BLaER1 treated with 17β-estradiol and CSF1 and Interleukin-3, amounts not matched to agents 10 nM and 100 nM (cell line): ENCODE data around the gene BCKDHB.

ENCODE experiments used
- H3K27ac ChIP-seq, 11 experiments: shearing (Covaris generic); formaldehyde crosslinking; 2 replicates each; pipeline ENCODE4 v1.8.1; 2022
- H3K27me3 ChIP-seq, 11 experiments: shearing (Covaris generic); formaldehyde crosslinking; 2 replicates each; pipeline ENCODE4 v1.8.1; 2022
- H3K36me3 ChIP-seq, 11 experiments: shearing (Covaris generic); formaldehyde crosslinking; 2 replicates each; pipeline ENCODE4 v1.8.1; 2022
- H3K4me1 ChIP-seq, 10 experiments: shearing (Covaris generic); formaldehyde crosslinking; 2 replicates each; pipeline ENCODE4 v1.8.1; 2022
- H3K4me2 ChIP-seq, 11 experiments: shearing (Covaris generic); formaldehyde crosslinking; 2 replicates each; pipeline ENCODE4 v1.8.1; 2022
- H3K4me3 ChIP-seq, 10 experiments: shearing (Covaris generic); formaldehyde crosslinking; 2 replicates each; pipeline ENCODE4 v1.8.1; 2022
- H3K9ac ChIP-seq, 11 experiments: shearing (Covaris generic); formaldehyde crosslinking; 2 replicates each; pipeline ENCODE4 v1.8.1; 2022
- H3K9me3 ChIP-seq, 11 experiments: shearing (Covaris generic); formaldehyde crosslinking; replicated peaks in 1 of 11; 2 replicates each; pipeline ENCODE4 v1.8.1; 2022
- H4K20me1 ChIP-seq, 11 experiments: shearing (Covaris generic); formaldehyde crosslinking; 2 replicates each; pipeline ENCODE4 v1.8.1; 2022
- Cebpa-rat ChIP-seq, 11 experiments: shearing (Covaris generic); IDR thresholded peaks; 2 replicates each; pipeline ENCODE4 v1.8.1; 2022

Gene BCKDHB

DNA sequence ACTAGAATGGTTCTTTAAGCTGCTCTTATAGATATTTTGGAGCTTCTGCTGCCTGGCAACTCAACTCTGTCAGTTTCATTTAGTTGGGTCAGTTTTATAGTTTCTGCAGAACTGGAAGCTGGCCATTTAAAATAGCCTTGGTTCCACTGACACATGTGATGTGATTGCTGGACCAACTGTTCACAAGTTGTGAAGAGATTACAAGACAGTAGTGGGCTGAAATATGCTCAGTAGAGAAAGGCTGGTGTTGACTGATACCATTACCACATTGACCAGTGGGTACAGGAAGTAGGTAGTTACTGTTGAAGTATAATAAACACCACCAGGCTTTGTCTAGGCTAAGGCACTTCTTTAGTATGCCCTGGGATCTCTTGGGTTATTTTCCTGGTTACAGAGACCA lies 39.0 kb downstream of the BCKDHB start:
- no peak overlapping the region for H3K27ac ChIP-seq
- no peaks in the 10 kb centered on the region for H3K9me3 ChIP-seq

DNA sequence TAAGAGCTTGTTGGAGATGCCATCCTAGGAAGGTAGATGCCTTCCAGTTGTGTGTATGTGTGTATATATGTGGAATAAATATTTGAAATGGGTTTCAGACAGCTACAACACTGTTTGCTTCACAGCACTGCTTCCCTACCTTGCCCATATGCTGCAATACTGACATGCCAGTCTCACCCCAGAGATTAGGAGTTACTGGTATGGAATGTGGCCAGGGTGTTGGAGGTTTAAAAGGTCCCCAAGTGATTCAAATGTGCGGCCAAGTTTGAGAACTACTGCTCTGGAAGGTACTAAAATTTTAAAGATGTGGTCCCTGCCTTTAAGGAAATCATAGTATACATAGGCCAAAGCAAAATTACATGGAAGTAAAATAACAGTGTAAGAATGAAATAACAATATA lies 39.5 kb downstream of the BCKDHB start:
- Histone ChIP-seq H3K36me3 (no peaks in the 10 kb centered on the region), H3K4me2 (no peak overlapping the region), H3K4me3 (no peak overlapping the region), H3K9me3 (no peaks in the 10 kb centered on the region), H4K20me1 (no peaks in the 10 kb centered on the region), H3K27ac (no peak overlapping the region), H3K9ac (no peak overlapping the region), H3K27me3 (no peaks in the 10 kb centered on the region), H3K4me1 (no peaks in the 10 kb centered on the region)
- TF ChIP-seq Cebpa-rat (IDR thresholded peaks at IDR 0.05) = no peak

More for the DNA sequence above, 39.0 kb downstream of the BCKDHB start:
- H3K9ac ChIP-seq = no peak overlapping the region
- TF ChIP-seq Cebpa-rat (IDR thresholded peaks at IDR 0.05) = no peak
- H3K27me3 ChIP-seq = no peaks in the 10 kb centered on the region
- no peaks in the 10 kb centered on the region for H3K36me3 ChIP-seq
- H3K4me3 ChIP-seq = no peak overlapping the region
- H3K4me2 ChIP-seq = no peak overlapping the region
- H4K20me1 ChIP-seq = no peaks in the 10 kb centered on the region
- no peaks in the 10 kb centered on the region for H3K4me1 ChIP-seq

DNA sequence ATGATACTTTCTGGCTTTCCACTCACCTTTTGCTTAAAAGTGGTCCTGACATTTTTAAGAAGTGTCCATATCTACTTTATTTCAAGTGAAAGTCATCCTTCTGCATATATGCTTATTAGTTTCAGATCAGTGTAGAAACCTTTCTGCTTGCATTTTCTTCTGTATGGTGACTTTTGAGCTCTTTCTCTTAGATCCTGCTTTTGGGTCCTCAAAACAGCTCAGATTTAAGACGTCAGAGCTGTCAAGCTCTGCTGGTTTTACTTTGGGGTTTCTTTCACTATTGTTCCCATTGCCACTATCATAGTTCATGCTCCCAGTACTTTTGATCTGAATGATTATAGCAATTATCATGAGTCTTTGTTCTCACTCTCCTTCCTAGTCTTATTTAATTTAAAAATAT lies 41.7 kb downstream of the BCKDHB start:
- H3K27ac ChIP-seq = no peak overlapping the region
- H4K20me1 ChIP-seq = no peaks in the 10 kb centered on the region
- H3K9ac ChIP-seq = no peak overlapping the region
- H3K4me2 ChIP-seq = no peak overlapping the region
- no peak for TF ChIP-seq Cebpa-rat (IDR thresholded peaks at IDR 0.05)
- no peaks in the 10 kb centered on the region for H3K36me3 ChIP-seq
- H3K9me3 ChIP-seq = no peaks in the 10 kb centered on the region
- H3K4me1 ChIP-seq = no peaks in the 10 kb centered on the region
- H3K27me3 ChIP-seq = no peaks in the 10 kb centered on the region
- no peak overlapping the region for H3K4me3 ChIP-seq

DNA sequence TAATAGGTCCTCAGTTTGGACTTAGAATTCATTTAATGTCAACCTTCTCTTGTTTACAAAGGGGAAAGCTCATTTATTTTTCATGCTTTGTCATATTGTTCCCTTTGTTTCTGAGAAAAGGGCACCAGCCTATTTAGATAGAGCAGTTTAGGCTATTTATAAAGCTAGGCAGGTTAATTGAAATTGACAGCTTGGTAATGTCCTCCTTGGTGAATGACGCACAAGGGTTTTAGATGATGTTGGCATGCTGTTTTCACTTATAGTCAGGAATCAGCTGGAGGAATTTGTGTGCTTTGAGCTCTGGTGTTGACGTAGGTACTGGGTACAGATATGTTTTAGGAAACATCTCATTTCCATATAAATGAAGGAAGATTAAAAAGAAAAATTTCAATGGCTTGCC lies 45.2 kb downstream of the BCKDHB start:
- Histone ChIP-seq H3K27me3 (no peaks in the 10 kb centered on the region), H3K4me3 (no peak overlapping the region), H3K4me1 (no peaks in the 10 kb centered on the region), H3K9me3 (no peaks in the 10 kb centered on the region), H4K20me1 (no peaks in the 10 kb centered on the region), H3K27ac (no peak overlapping the region), H3K4me2 (no peak overlapping the region), H3K9ac (no peak overlapping the region), H3K36me3 (no peaks in the 10 kb centered on the region)
- TF ChIP-seq Cebpa-rat (IDR thresholded peaks at IDR 0.05) = no peak

DNA sequence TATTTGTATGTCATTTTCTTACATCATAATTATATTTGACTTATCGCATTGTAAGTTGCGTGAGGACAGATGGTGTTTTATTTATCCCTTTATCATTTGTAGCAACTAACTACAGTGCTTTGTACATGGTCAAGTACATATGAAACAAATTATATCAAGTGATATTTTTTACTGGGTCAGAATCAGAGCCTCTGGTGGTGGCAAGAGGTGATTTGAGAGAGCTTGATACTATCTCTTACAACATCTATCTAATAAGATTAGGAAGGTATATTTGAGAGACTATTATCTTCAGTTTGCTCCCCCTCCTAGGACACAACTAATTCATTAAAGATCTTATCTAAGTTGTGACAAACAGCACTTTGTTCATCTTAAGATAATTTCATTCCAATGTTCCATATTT lies 47.7 kb downstream of the BCKDHB start:
- no peaks in the 10 kb centered on the region for H3K9me3 ChIP-seq
- no peak for TF ChIP-seq Cebpa-rat (IDR thresholded peaks at IDR 0.05)
- H4K20me1 ChIP-seq = no peaks in the 10 kb centered on the region
- no peak overlapping the region for H3K9ac ChIP-seq
- H3K27me3 ChIP-seq = no peaks in the 10 kb centered on the region
- no peaks in the 10 kb centered on the region for H3K4me1 ChIP-seq
- no peak overlapping the region for H3K4me2 ChIP-seq
- H3K4me3 ChIP-seq = no peak overlapping the region
- H3K27ac ChIP-seq = no peak overlapping the region
- H3K36me3 ChIP-seq = no peaks in the 10 kb centered on the region

DNA sequence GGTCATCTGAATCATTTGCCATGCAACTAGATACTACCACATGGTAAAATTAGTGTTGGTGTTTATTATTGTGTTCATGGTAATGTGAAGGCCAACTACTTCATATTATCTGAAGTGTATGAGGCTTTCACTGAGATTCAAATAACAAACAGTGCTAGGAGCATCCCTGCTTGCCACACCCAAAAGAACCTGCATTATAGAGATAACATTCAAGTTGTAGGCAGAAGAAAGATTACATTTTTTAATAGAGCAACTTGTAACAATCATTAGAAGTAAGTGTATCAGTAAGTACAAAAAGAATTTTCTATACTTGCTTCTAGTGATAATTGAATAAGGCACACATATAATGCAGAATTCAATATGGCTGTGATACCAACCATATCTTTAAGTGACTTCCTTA lies 49.8 kb downstream of the BCKDHB start:
- H3K36me3 ChIP-seq = no peaks in the 10 kb centered on the region
- no peaks in the 10 kb centered on the region for H3K9me3 ChIP-seq
- H3K4me2 ChIP-seq = no peak overlapping the region
- no peaks in the 10 kb centered on the region for H3K4me1 ChIP-seq
- no peak overlapping the region for H3K9ac ChIP-seq
- H3K27ac ChIP-seq = no peak overlapping the region
- H3K4me3 ChIP-seq = no peak overlapping the region
- H3K27me3 ChIP-seq = no peaks in the 10 kb centered on the region
- H4K20me1 ChIP-seq = no peaks in the 10 kb centered on the region
- no peak for TF ChIP-seq Cebpa-rat (IDR thresholded peaks at IDR 0.05)

DNA sequence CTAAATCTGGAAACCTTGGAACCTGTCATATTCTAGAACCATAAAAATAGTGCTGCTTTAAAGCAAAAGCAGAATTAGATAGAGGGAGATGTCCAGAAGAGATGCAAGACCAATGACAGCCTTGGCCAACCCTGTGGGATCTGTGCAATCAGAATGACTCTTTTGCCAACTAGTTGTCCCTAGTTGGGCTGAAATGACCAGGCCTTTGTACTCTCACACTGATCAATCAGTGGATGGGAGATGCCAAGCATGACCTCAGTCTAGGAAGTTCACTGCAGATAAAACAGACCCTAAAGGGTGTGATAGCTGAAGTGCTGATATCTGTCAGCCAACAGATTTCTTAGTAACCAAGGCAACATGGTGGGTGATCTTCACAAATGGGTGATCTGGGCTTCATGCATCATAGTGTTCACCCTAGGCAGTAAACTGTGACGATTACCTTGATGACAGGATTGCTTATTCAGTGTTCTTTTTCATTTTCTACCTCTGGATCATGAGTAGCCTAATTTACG lies 52.1 kb downstream of the BCKDHB start:
- Histone ChIP-seq H4K20me1 (no peaks in the 10 kb centered on the region), H3K4me2 (no peak overlapping the region), H3K9me3 (no peaks in the 10 kb centered on the region), H3K4me1 (peaks cover 0 to under 1% (median 0%) of the 10 kb centered on the region in 10 experiments; a peak in 2 of 20 replicates), H3K27me3 (no peaks in the 10 kb centered on the region), H3K36me3 (no peaks in the 10 kb centered on the region), H3K27ac (no peak overlapping the region), H3K4me3 (no peak overlapping the region), H3K9ac (no peak overlapping the region)
- TF ChIP-seq Cebpa-rat (IDR thresholded peaks at IDR 0.05) = no peak

DNA sequence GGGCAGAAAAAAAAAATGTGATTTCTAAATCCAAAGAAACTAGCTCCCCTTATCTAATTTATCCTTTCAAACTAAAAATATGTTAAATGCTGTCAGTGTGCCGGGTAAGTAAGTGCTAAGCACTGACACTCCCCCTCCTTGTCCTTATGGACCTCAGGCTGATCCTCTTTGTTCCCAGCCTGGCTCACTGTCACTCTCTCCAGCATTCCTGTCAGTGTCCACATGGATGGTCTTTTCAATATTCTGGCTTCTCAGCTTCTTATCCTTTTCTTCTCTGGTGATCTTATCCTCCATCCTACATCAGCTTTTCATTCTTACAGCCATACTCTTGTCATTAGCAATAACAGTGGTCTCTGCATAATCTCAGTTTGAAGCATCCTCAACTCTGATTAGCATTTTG lies 55.0 kb downstream of the BCKDHB start:
- Histone ChIP-seq H3K4me1 (peaks cover 0 to 18% (median 0%) of the 10 kb centered on the region in 10 experiments; a peak in 4 of 20 replicates), H3K4me3 (no peak overlapping the region), H4K20me1 (no peaks in the 10 kb centered on the region), H3K36me3 (no peaks in the 10 kb centered on the region), H3K9me3 (no peaks in the 10 kb centered on the region), H3K9ac (no peak overlapping the region), H3K27ac (no peak overlapping the region), H3K4me2 (no peak overlapping the region), H3K27me3 (no peaks in the 10 kb centered on the region)
- no peak for TF ChIP-seq Cebpa-rat (IDR thresholded peaks at IDR 0.05)

DNA sequence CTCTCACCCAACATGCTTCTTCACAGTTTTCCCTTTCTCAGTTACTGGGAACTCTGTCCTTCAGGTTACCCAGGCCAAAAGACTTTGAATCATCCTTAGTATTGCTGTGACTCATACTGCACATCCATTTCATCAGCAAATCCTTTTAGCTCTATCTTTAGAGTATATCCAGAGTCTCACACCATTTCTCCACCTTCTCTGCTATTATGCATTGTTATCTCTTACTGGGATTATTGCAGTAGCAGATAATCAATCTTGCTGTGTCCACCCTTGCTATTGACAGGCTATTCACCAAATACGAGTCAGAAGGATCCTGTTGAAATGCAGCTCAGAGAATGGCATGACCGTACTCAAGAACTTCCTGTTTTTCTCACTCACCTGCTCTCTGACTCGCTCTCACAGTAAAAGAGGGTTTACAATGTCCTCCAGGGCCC lies 57.3 kb downstream of the BCKDHB start:
- H3K4me3 ChIP-seq = no peak overlapping the region
- H3K4me2 ChIP-seq = no peak overlapping the region
- H3K36me3 ChIP-seq = no peaks in the 10 kb centered on the region
- peaks cover 0 to 18% (median 0%) of the 10 kb centered on the region in 10 experiments; a peak in 4 of 20 replicates for H3K4me1 ChIP-seq
- H3K27ac ChIP-seq = no peak overlapping the region
- no peaks in the 10 kb centered on the region for H3K27me3 ChIP-seq
- no peaks in the 10 kb centered on the region for H3K9me3 ChIP-seq
- no peaks in the 10 kb centered on the region for H4K20me1 ChIP-seq
- TF ChIP-seq Cebpa-rat (IDR thresholded peaks at IDR 0.05) = no peak
- no peak overlapping the region for H3K9ac ChIP-seq

DNA sequence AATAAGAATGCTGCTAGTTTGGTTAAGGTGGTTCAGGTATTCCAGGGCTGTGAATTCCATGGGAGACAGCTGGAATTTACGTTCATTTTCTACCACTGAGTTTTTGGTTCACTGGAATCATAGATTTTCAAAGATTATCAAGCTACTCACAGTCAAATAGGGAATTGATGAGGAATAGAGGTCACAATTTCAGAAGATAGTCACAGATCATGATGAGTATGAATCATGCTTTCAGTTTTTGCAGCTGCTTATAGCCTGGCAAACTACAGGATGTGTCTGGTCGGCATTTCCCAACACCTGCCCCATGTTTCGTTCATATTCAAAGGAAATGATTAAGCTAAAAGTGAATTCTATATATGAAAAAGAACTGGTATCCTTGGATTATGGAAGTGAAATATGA lies 58.7 kb downstream of the BCKDHB start:
- Histone ChIP-seq H3K27me3 (no peaks in the 10 kb centered on the region), H3K4me3 (no peak overlapping the region), H3K9ac (no peak overlapping the region), H3K27ac (peak overlapping the region in 3 of 11 experiments; percentile 9 to 44 (median 13); a peak in 2 of 22 replicates), H4K20me1 (no peaks in the 10 kb centered on the region), H3K36me3 (no peaks in the 10 kb centered on the region), H3K4me2 (peak overlapping the region in 4 of 11 experiments; percentile 2 to 30 (median 10); a peak in 4 of 22 replicates), H3K4me1 (peaks cover 0 to 18% (median 0%) of the 10 kb centered on the region in 10 experiments; a peak in 4 of 20 replicates), H3K9me3 (no peaks in the 10 kb centered on the region)
- TF ChIP-seq Cebpa-rat (IDR thresholded peaks at IDR 0.05) = no peak
